Neural cell (in vitro differentiated cells): Measurements from ENCODE around the gene TMEM132C. TPM values are rescaled to one million over a fixed set of nuclear protein-coding genes. Genes with fewer than 3 reads are reported as not detected.

Experiments used
- H2AFZ ChIP-seq: fragments of 200-600, 300-800 bp; sonication (generic), shearing (Covaris generic); 2 replicates; pipeline ENCODE4 v1.6.0; 2014; ENCODE audit warnings: low read depth, mild to moderate bottlenecking, antibody characterized with exemption, low read length, moderate library complexity
- H3F3A ChIP-seq: fragments of 200-600 bp; shearing (Covaris generic); 2 replicates; pipeline ENCODE4 v1.6.1; 2016; ENCODE audit warnings: mild to moderate bottlenecking, moderate library complexity, mixed read lengths, antibody characterized with exemption, low read length; ENCODE audit not compliant: insufficient read depth, poor library complexity, severe bottlenecking
- H3K27ac ChIP-seq: fragments of 200-600, 300-800 bp; sonication (generic), shearing (Covaris generic); 2 replicates; pipeline ENCODE4 v1.5.1; 2014; ENCODE audit warnings: mild to moderate bottlenecking, low read length, moderate library complexity
- H3K27me3 ChIP-seq: fragments of 300-800, 200-600 bp; sonication (generic), shearing (Covaris generic); 2 replicates; pipeline ENCODE4 v1.6.0; 2014; ENCODE audit warnings: mild to moderate bottlenecking, low read depth, low read length, moderate library complexity; ENCODE audit not compliant: insufficient read depth
- H3K36me3 ChIP-seq: fragments of 300-800, 200-600 bp; sonication (generic), shearing (Covaris generic); 2 replicates; pipeline ENCODE4 v1.5.1; 2014; ENCODE audit warnings: mild to moderate bottlenecking, antibody characterized with exemption, low read length, moderate library complexity; ENCODE audit not compliant: insufficient read depth
- H3K4me2 ChIP-seq: fragments of 300-800, 200-600 bp; sonication (generic), shearing (Covaris generic); 2 replicates; pipeline ENCODE4 v1.6.0; 2014; ENCODE audit warnings: mild to moderate bottlenecking, low read length
- H3K4me3 ChIP-seq: fragments of 300-800, 200-600 bp; sonication (generic), shearing (Covaris generic); 2 replicates; pipeline ENCODE4 v1.5.1; 2014; ENCODE audit warnings: mild to moderate bottlenecking, low read length, moderate library complexity
- H3K79me2 ChIP-seq: fragments of 200-600 bp; shearing (Covaris generic); replicated peaks from 2 replicates; pipeline ENCODE4 v1.6.0; 2014; ENCODE audit warnings: mild to moderate bottlenecking, low read length, moderate library complexity; ENCODE audit not compliant: insufficient read depth
- H3K9ac ChIP-seq: fragments of 300-800, 200-600 bp; sonication (generic), shearing (Covaris generic); 2 replicates; pipeline ENCODE4 v1.6.1; 2016; ENCODE audit warnings: mild to moderate bottlenecking, low read length, mixed read lengths
- H3K9me2 ChIP-seq: fragments of 200-600 bp; shearing (Covaris generic); 2 replicates; pipeline ENCODE4 v1.6.1; 2016; ENCODE audit warnings: mild to moderate bottlenecking, low read length, mixed read lengths; ENCODE audit not compliant: insufficient read depth
- H3K9me3 ChIP-seq: fragments of 200-600, 300-800 bp; sonication (generic), shearing (Covaris generic); 2 replicates; pipeline ENCODE4 v1.6.1; 2016; ENCODE audit warnings: mild to moderate bottlenecking, mixed run types, low read length, moderate library complexity, mixed read lengths
- H4K20me1 ChIP-seq: fragments of 200-600 bp; shearing (Covaris generic); 2 replicates; pipeline ENCODE4 v1.6.1; 2016; ENCODE audit warnings: mild to moderate bottlenecking, mixed run types; ENCODE audit not compliant: insufficient read depth
- CTCF ChIP-seq: fragments of 450-650 bp; IDR thresholded peaks from 2 replicates; pipeline ENCODE4 v1.5.1; 2014; ENCODE audit warnings: antibody characterized with exemption, mild to moderate bottlenecking, moderate library complexity; ENCODE audit not compliant: poor library complexity, severe bottlenecking
- EP300 ChIP-seq: fragments of 450-650 bp; conservative IDR thresholded peaks from 2 replicates; pipeline ENCODE4 v1.6.1; 2014; ENCODE audit warnings: antibody characterized with exemption, mild to moderate bottlenecking, moderate library complexity; ENCODE audit not compliant: poor library complexity, severe bottlenecking
- EZH2 ChIP-seq: fragments of 200-600, 300-800 bp; shearing (Covaris generic), sonication (generic); IDR thresholded peaks from 2 replicates; pipeline ENCODE4 v1.6.1; 2014; ENCODE audit warnings: antibody characterized with exemption, low read length, borderline replicate concordance, mild to moderate bottlenecking; ENCODE audit not compliant: insufficient read depth, poor library complexity, severe bottlenecking
- MXI1 ChIP-seq: fragments of 450-650 bp; conservative IDR thresholded peaks from 2 replicates; pipeline ENCODE4 v1.6.1; 2014; ENCODE audit warnings: antibody characterized with exemption, mild to moderate bottlenecking; ENCODE audit not compliant: poor library complexity, severe bottlenecking
- POLR2AphosphoS5 ChIP-seq: IDR thresholded peaks from 2 replicates; pipeline ENCODE4 v1.6.1; 2012
- RAD21 ChIP-seq: fragments of 450-650 bp; conservative IDR thresholded peaks from 2 replicates; pipeline ENCODE4 v1.6.1; 2014; ENCODE audit warnings: antibody characterized with exemption, mild to moderate bottlenecking, moderate library complexity
- REST ChIP-seq: IDR thresholded peaks from 2 replicates; pipeline ENCODE4 v1.6.1; 2012; ENCODE audit warnings: borderline replicate concordance
- SMC3 ChIP-seq: fragments of 450-650 bp; conservative IDR thresholded peaks from 2 replicates; pipeline ENCODE4 v1.6.1; 2014; ENCODE audit warnings: antibody characterized with exemption, mild to moderate bottlenecking, moderate library complexity; ENCODE audit not compliant: poor library complexity
- TAF1 ChIP-seq: IDR thresholded peaks from 2 replicates; pipeline ENCODE4 v1.6.1; 2012; ENCODE audit warnings: low read depth
- polyA plus RNA-seq: library from polyadenylated mRNA; depleted of rRNA; stranded (reverse); fragments of >200 nt; gene quantifications from 2 replicates; pipeline ENCODE4 v1.2.3, GENCODE V29; 2014

TMEM132C gene
- polyA plus RNA-seq, 1 donor from 2014 or later, result 0.06 TPM

DNA sequence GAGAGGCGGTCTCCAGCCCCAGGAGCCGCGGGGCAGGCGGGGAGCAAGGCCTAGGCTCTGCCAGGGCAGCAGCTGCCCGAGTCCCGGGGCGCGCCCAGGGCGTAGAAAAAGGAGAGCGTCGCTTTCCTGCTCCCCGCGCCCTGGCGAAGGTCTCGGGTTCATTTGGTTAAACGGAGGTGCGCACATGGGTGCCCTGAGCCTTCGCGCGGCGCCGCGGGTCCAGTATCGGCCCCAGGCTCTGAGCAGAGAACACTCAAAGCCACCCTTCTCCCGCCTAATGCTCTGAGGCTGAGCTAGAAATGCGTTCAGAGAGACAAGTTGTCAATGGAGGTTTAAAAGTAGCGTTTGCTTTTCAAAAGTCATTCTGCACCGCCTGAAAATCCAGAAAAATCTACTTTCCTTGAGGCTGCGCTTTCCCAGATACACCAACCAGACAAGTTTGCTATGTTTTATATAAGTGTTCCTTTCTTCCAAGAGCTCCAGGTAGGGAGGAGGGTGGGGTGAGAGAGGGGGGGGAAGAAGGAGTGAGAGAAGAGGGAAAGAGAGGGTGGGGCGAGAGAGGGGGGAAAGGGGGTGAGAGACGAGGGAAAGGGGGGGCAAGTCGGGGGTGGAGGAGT is 1.5 kb downstream of the TMEM132C start:
- no peak overlapping the region for H3K27ac ChIP-seq
- no peak overlapping the region for H3K9ac ChIP-seq
- peaks cover 72% of the 10 kb centered on the region for H3K27me3 ChIP-seq
- H4K20me1 ChIP-seq, result no peaks in the 10 kb centered on the region
- H2AFZ ChIP-seq, result no peak overlapping the region
- H3K4me2 ChIP-seq, result no peak overlapping the region
- peaks cover 15% of the 10 kb centered on the region for H3K9me3 ChIP-seq
- no peaks in the 10 kb centered on the region for H3K9me2 ChIP-seq
- no peaks in the 10 kb centered on the region for H3K36me3 ChIP-seq
- TF ChIP-seq POLR2AphosphoS5, result no peak
- TF ChIP-seq SMC3, result no peak
- TF ChIP-seq TAF1, result no peak
- no peak for TF ChIP-seq REST
- TF ChIP-seq MXI1, result no peak
- no peak for TF ChIP-seq CTCF
- no peak for TF ChIP-seq EP300
- no peak for TF ChIP-seq RAD21
- TF ChIP-seq EZH2, result no peak
- H3K79me2 ChIP-seq, result no peaks in the 10 kb centered on the region
- peak overlapping the region; percentile 66 for H3K4me3 ChIP-seq
- H3F3A ChIP-seq, result no peaks in the 10 kb centered on the region

GRCh38 chr12:128269181-128269591 is 2.2 kb downstream of the TMEM132C start:
- Histone ChIP-seq H3K4me2 (no peak overlapping the region), H2AFZ (no peak overlapping the region), H3K4me3 (no peak overlapping the region), H4K20me1 (no peaks in the 10 kb centered on the region), H3K27ac (no peak overlapping the region), H3K36me3 (no peaks in the 10 kb centered on the region), H3K27me3 (peaks cover 68% of the 10 kb centered on the region), H3K79me2 (no peaks in the 10 kb centered on the region), H3K9me2 (no peaks in the 10 kb centered on the region), H3K9ac (no peak overlapping the region), H3K9me3 (peaks cover 13% of the 10 kb centered on the region), H3F3A (no peaks in the 10 kb centered on the region)
- no peak for TF ChIP-seq EZH2
- TF ChIP-seq MXI1, result no peak
- no peak for TF ChIP-seq REST
- no peak for TF ChIP-seq RAD21
- no peak for TF ChIP-seq EP300
- no peak for TF ChIP-seq TAF1
